Middle frontal gyrus (tissue), 1 donor: ENCODE data around the gene CHP2.
"Not testable (repeated sequence)": the region's sequence is repeated elsewhere in the genome, so short reads cannot be mapped to it uniquely, and the experiment has no call there.

Experiments
- DNase-seq: peaks from one replicate; pipeline ENCODE4 v3.0.0-alpha.2; 2015; ENCODE audit warnings: low spot score; ENCODE audit errors: extremely low spot score

Gene CHP2

GRCh38 chr16:23754594-23755483 is at the start of gene CHP2:
CHP2 (plus strand) TSS chr16:23755026; CDS start chr16:23755050, 24 bp downstream.
- DNase-seq = no peak

- no peak for DNase-seq
Measured at GRCh38 chr16:23705517-23705902, 49.3 kb upstream of the CHP2 start.

GRCh38 chr16:23706439-23706838 is 48.4 kb upstream of the CHP2 start:
- no peak for DNase-seq

- DNase-seq = no peak
Measured at GRCh38 chr16:23709536-23709935, 45.3 kb upstream of the CHP2 start.

GRCh38 chr16:23710008-23710407 is 44.8 kb upstream of the CHP2 start:
- DNase-seq = no peak

- no peak for DNase-seq
Measured at GRCh38 chr16:23710504-23710903, 44.3 kb upstream of the CHP2 start.

GRCh38 chr16:23711785-23712184 is 43.0 kb upstream of the CHP2 start:
- DNase-seq = no peak

GRCh38 chr16:23712976-23713375 is 41.9 kb upstream of the CHP2 start, which contains the start of gene ERN2:
ERN2 (minus strand) TSS chr16:23713222; CDS start chr16:23713187, 35 bp downstream.
- DNase-seq = no peak

GRCh38 chr16:23716484-23716883 is 38.3 kb upstream of the CHP2 start:
- no peak for DNase-seq

- DNase-seq = not testable (repeated sequence)
Measured at GRCh38 chr16:23722613-23723240, 32.1 kb upstream of the CHP2 start.

GRCh38 chr16:23724096-23724784 is 30.6 kb upstream of the CHP2 start:
- DNase-seq = no peak

GRCh38 chr16:23724785-23725131 is 30.1 kb upstream of the CHP2 start:
- DNase-seq = no peak

- no peak for DNase-seq
Measured at GRCh38 chr16:23726710-23727109, 28.1 kb upstream of the CHP2 start.

- DNase-seq = no peak
Measured at GRCh38 chr16:23728112-23728477, 26.7 kb upstream of the CHP2 start.

GRCh38 chr16:23729503-23730424 is 25.1 kb upstream of the CHP2 start:
- no peak for DNase-seq

- no peak for DNase-seq
Measured at GRCh38 chr16:23734176-23734893, 20.5 kb upstream of the CHP2 start.

- not testable (repeated sequence) for DNase-seq
Measured at GRCh38 chr16:23737423-23738028, 17.3 kb upstream of the CHP2 start.

- DNase-seq = no peak
Measured at GRCh38 chr16:23739516-23739915, 15.3 kb upstream of the CHP2 start.

- DNase-seq = no peak
Measured at GRCh38 chr16:23741675-23742303, 13.0 kb upstream of the CHP2 start.

GRCh38 chr16:23742766-23743165 is 12.1 kb upstream of the CHP2 start:
- DNase-seq = no peak
